GM21515 (cell line): ENCODE data around the gene CDK17.

Experiments used
- ATAC-seq: cut with Tn5 transposase; IDR thresholded peaks from one replicate; pipeline ENCODE4 v1.9.1; 2021; ENCODE audit not compliant: unreplicated experiment

CDK17 gene

GRCh38 chr12:96271469-96272199 is 128.6 kb downstream of the CDK17 start:
- ATAC-seq: no peak

GRCh38 chr12:96266238-96266637 is 134.0 kb downstream of the CDK17 start:
- no peak for ATAC-seq

- ATAC-seq: no peak
Measured at GRCh38 chr12:96265836-96266235, 134.4 kb downstream of the CDK17 start.

- ATAC-seq: no peak
Measured at GRCh38 chr12:96265400-96265799, 134.8 kb downstream of the CDK17 start.

GRCh38 chr12:96263449-96263902 is 136.8 kb downstream of the CDK17 start:
- ATAC-seq: no peak

- no peak for ATAC-seq
Measured at GRCh38 chr12:96261557-96261956, 138.7 kb downstream of the CDK17 start.

- ATAC-seq: no peak
Measured at GRCh38 chr12:96260644-96261043, 139.6 kb downstream of the CDK17 start.

GRCh38 chr12:96260231-96260630 is 140.0 kb downstream of the CDK17 start:
- no peak for ATAC-seq

- no peak for ATAC-seq
Measured at GRCh38 chr12:96258104-96258961, 141.9 kb downstream of the CDK17 start.

GRCh38 chr12:96257550-96258103 is 142.6 kb downstream of the CDK17 start:
- no peak for ATAC-seq

GRCh38 chr12:96256672-96257361 is 143.4 kb downstream of the CDK17 start:
- ATAC-seq: no peak

- ATAC-seq: no peak
Measured at GRCh38 chr12:96255077-96255476, 145.2 kb downstream of the CDK17 start.

GRCh38 chr12:96250119-96250685 is 150.0 kb downstream of the CDK17 start:
- ATAC-seq: no peak

- ATAC-seq: no peak
Measured at GRCh38 chr12:96249196-96250118, 150.8 kb downstream of the CDK17 start.

- no peak for ATAC-seq
Measured at GRCh38 chr12:96248136-96248931, 151.9 kb downstream of the CDK17 start.

- no peak for ATAC-seq
Measured at GRCh38 chr12:96247563-96247962, 152.7 kb downstream of the CDK17 start.

GRCh38 chr12:96246926-96247505 is 153.2 kb downstream of the CDK17 start:
- no peak for ATAC-seq

- no peak for ATAC-seq
Measured at GRCh38 chr12:96244826-96245225, 155.4 kb downstream of the CDK17 start.

GRCh38 chr12:96242597-96242996 is 157.6 kb downstream of the CDK17 start:
- no peak for ATAC-seq
